ENCODE results near the gene SLC13A5.
"Not testable (repeated sequence)": the region's sequence is repeated elsewhere in the genome, so short reads cannot be mapped to it uniquely, and the experiment has no call there.

SLC13A5 gene

GRCh38 chr17:6711081-6711674 lies 2.0 kb downstream of the SLC13A5 start:
- DNase-seq (ENCODE audit: low read depth in 1 of 2, low spot score in 1 of 2) = no peak

GRCh38 chr17:6710317-6710716 lies 2.9 kb downstream of the SLC13A5 start:
- DNase-seq (ENCODE audit: low read depth in 1 of 2, low spot score in 1 of 2) = no peak

- no peak for DNase-seq (ENCODE audit: low read depth in 1 of 2, low spot score in 1 of 2)
Observed at GRCh38 chr17:6708357-6708961, 4.7 kb downstream of the SLC13A5 start.

GRCh38 chr17:6706996-6707395 lies 6.2 kb downstream of the SLC13A5 start:
- DNase-seq (ENCODE audit: low read depth in 1 of 2, low spot score in 1 of 2) = no peak

GRCh38 chr17:6706499-6706898 lies 6.7 kb downstream of the SLC13A5 start:
- no peak for DNase-seq (ENCODE audit: low read depth in 1 of 2, low spot score in 1 of 2)

GRCh38 chr17:6704470-6705052 lies 8.6 kb downstream of the SLC13A5 start:
- DNase-seq (ENCODE audit: low read depth in 1 of 2, low spot score in 1 of 2) = no peak

GRCh38 chr17:6703751-6704150 lies 9.4 kb downstream of the SLC13A5 start:
- DNase-seq (ENCODE audit: low read depth in 1 of 2, low spot score in 1 of 2) = no peak

GRCh38 chr17:6702567-6703215 lies 10.5 kb downstream of the SLC13A5 start:
- DNase-seq (ENCODE audit: low read depth in 1 of 2, low spot score in 1 of 2) = no peak

GRCh38 chr17:6701719-6702118 lies 11.4 kb downstream of the SLC13A5 start:
- DNase-seq (ENCODE audit: low read depth in 1 of 2, low spot score in 1 of 2) = no peak

- no peak for DNase-seq (ENCODE audit: low read depth in 1 of 2, low spot score in 1 of 2)
Observed at GRCh38 chr17:6700948-6701307, 12.2 kb downstream of the SLC13A5 start.

GRCh38 chr17:6699997-6700947 lies 12.9 kb downstream of the SLC13A5 start:
- DNase-seq (ENCODE audit: low read depth in 1 of 2, low spot score in 1 of 2) = no peak

GRCh38 chr17:6698004-6698403 lies 15.2 kb downstream of the SLC13A5 start:
- DNase-seq (ENCODE audit: low read depth in 1 of 2, low spot score in 1 of 2) = no peak

GRCh38 chr17:6696906-6697305 lies 16.3 kb downstream of the SLC13A5 start:
- no peak for DNase-seq (ENCODE audit: low read depth in 1 of 2, low spot score in 1 of 2)

GRCh38 chr17:6695565-6695964 lies 17.6 kb downstream of the SLC13A5 start:
- no peak for DNase-seq (ENCODE audit: low read depth in 1 of 2, low spot score in 1 of 2)

- DNase-seq (ENCODE audit: low read depth in 1 of 2, low spot score in 1 of 2) = no peak
Observed at GRCh38 chr17:6695051-6695450, 18.1 kb downstream of the SLC13A5 start.

GRCh38 chr17:6691958-6692357 lies 21.2 kb downstream of the SLC13A5 start:
- not testable (repeated sequence) for DNase-seq (ENCODE audit: low read depth in 1 of 2, low spot score in 1 of 2)

GRCh38 chr17:6691546-6691945 lies 21.6 kb downstream of the SLC13A5 start:
- no peak for DNase-seq (ENCODE audit: low read depth in 1 of 2, low spot score in 1 of 2)

GRCh38 chr17:6690641-6691040 lies 22.5 kb downstream of the SLC13A5 start:
- no peak for DNase-seq (ENCODE audit: low read depth in 1 of 2, low spot score in 1 of 2)

- DNase-seq (ENCODE audit: low read depth in 1 of 2, low spot score in 1 of 2) = no peak
Observed at GRCh38 chr17:6688944-6689343, 24.2 kb downstream of the SLC13A5 start.

- no peak for DNase-seq (ENCODE audit: low read depth in 1 of 2, low spot score in 1 of 2)
Observed at GRCh38 chr17:6686026-6686425, 27.1 kb downstream of the SLC13A5 start.

All from activated CD4-positive, alpha-beta T cell treated with anti-CD3 and anti-CD28 coated beads, Interleukin-2, amount 50 U/mL, for 24 hours (primary cell).